DMS53 treated with DMSO at 0.1 percent for 48 hours (cell line): ENCODE results near the gene SIGLEC7.
"Not testable (repeated sequence)": the region's sequence is repeated elsewhere in the genome, so short reads cannot be mapped to it uniquely, and the experiment has no call there.

Experiments used
- DNase-seq: peaks from one replicate; lab custom pipeline; 2025; ENCODE audit not compliant: unreplicated experiment; lab: John Stamatoyannopoulos, UW

The SIGLEC7 gene

DNA sequence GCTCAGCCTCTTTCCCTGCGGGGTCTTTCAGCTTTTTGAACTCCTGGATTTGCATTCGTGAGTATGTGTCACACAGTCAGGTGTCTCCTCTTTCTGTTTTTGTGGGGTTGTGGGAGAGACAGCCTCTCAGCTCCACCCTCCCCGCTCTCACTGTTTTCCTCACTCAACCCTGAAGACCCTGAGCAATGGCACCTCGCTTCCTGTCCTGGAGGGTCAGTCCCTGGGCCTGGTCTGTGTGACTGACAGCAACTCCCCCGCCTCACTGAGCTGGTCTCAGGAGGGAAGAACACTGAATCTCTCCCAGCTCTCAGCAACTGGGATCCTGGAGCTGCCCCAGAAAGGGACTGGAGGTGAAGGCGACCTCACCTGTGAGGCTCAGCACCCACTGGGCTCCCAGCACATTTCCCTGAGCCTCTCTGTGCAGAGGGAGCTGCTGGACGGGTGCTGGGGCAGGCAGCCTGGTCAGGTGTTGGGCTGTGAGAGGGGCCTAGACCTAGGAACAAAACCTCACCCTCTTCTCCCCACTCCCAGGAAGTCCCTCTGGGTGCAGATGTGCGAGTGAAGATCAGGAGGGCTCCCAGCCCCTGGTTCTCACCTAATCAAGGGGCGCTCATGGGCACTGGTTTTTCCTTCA lies 4.2 kb upstream of the SIGLEC7 start:
- no peak for DNase-seq

DNA sequence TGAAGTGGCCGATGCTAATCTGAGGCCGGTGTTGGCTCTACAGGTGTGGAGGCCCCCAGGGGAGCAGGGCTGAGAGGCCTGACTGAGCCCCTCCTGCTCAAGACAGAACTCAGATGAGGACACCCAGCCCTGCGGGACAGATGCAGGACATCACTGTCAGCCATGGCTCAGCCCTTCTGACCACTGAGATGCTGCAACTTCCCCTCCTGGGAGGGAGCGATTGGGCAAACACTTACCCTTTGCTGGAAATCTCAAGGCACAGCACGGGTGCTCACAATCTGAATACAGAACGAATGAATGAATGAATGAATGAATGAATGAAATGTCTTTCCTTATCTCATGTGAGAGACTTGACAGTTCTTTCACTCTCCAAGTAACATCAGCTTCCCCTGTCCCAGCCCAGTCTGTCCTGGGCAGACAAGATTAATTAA lies 3.5 kb upstream of the SIGLEC7 start:
- no peak for DNase-seq

GRCh38 chr19:51139299-51140014 lies 2.6 kb upstream of the SIGLEC7 start:
- DNase-seq: no peak

GRCh38 chr19:51140441-51140840 lies 1.7 kb upstream of the SIGLEC7 start:
- no peak for DNase-seq

- DNase-seq: no peak
Measured at GRCh38 chr19:51141181-51141580, 920 bp upstream of the SIGLEC7 start.

DNA sequence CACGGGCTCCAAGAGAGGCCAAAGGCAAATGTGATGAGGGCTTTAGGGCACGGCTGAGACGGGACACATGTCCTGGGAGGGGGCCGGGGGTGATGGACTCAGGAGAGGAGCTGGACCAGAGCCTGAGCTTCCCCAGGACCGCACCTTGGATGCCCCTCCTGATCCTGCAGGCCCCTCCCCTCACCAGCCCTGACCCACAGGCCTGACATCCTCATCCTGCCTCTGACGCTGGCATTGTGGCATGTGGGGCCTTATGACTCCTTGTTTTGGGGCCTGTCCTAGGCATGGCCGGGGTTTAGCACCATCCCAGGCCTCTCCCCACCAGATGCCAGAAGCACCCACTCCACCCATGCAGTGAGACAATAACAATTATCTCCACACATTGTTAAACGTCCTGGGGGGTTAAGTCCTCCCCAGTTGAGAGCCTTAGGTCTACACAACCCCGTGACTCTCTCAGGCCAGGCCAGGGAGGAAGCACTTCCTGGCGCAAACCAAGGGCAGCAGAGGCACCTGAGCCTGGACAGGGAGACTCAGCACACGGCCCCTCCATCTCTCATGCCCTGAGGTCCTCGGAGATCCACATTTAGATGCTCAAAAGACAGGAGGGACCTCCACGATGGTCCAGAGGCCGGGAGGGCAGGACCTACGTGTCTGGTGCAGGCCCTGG lies 841 bp downstream of the SIGLEC7 start:
- not testable (repeated sequence) for DNase-seq

GRCh38 chr19:51143486-51143885 lies 1.4 kb downstream of the SIGLEC7 start:
- DNase-seq: no peak

DNA sequence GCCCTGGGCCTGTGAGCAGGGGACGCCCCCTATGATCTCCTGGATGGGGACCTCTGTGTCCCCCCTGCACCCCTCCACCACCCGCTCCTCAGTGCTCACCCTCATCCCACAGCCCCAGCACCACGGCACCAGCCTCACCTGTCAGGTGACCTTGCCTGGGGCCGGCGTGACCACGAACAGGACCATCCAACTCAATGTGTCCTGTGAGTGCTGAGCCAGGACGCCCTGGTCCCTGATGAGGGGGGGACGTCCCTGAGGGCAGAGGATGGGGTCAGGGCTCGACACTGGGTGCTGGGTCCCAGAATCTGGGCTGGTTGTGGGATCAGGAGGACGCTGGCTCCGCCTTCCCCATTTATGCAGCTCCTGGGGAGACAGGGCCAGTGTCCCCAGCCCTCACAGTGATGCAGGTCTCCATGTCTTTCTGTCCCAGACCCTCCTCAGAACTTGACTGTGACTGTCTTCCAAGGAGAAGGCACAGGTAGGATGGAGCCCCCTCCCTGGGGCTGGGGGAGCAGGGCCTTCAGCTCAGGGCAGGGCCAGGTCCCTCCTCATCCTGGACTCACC lies 2.5 kb downstream of the SIGLEC7 start:
- no peak for DNase-seq

GRCh38 chr19:51145916-51146493 lies 3.9 kb downstream of the SIGLEC7 start:
- no peak for DNase-seq

- no peak for DNase-seq
Measured at GRCh38 chr19:51146751-51147150, 4.7 kb downstream of the SIGLEC7 start.

DNA sequence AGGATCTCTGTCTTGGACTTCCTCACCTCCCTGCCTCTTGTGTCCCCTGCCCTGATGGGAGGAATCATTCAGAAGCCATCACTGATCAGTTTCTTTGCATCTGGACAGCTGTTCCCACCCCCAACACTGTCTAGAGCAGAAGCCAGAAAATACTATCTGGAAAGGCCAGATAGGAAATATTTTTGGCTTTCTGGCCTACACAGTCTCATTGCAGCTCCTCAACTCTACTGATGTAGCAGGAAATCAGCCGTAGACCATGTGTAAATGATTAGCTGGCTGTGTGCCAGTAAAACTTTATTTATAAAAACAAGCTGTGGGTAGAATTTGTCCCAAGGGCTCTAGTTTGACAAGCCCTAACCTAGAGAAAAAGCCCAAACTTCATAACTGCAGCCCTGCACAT lies 5.6 kb downstream of the SIGLEC7 start:
- no peak for DNase-seq

DNA sequence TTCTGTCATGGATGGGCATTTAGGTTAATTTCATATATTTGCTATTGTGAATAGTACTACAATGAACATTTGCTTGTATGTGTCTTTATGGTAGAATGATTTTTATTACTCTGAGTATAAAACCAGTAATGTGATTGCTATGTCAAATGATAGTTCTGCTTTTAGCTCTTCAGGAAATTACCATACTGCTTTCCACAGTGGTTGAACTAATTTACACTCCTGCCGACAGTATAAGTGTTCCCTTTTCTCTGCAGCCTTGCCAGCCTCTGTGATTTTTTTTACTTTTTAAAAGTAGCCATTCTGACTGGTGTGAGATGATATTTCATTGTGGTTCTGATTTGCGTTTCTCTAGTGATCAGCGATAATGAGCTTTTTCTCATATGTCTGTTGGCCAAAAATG lies 6.5 kb downstream of the SIGLEC7 start:
- no peak for DNase-seq

DNA sequence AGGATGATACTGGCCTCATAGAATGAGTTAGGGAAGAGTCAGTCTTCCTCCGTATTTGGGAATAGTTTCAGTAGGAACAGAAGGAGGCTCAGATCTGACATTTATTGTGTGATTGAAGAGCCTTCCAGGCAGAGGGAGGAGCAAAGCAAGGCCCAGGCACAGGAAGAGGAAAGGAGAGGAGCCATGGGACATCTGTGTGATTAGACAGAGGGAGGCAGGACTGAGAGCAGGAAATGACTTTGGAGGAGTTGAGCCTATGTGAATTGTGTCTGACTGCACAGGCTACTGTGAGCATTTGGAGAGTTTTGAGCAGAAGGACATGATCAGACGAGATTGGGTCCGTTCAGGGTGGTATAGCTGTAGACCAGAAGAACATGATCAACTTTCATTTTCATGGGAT lies 8.5 kb downstream of the SIGLEC7 start:
- DNase-seq: no peak

- DNase-seq: no peak
Measured at GRCh38 chr19:51156710-51157109, 14.6 kb downstream of the SIGLEC7 start.

DNA sequence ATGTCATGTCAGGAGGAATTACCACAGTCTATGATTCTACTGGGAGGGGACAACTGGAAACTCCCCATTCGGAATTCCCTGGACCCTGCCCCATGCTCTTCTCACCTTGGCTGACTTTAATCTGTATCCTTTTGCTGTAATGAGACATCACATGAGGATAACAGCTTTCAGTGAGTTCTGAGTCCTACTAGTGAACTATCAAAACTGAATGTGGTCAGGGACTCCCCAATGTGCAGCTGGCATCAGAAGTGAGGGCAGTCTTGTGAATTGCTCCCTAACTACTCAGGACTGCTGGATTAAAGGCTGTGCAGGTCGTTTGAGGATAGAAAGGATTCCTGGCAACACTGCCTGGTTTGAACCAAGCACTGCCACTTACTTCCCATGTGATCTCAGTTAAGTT lies 15.2 kb downstream of the SIGLEC7 start:
- DNase-seq: no peak

- DNase-seq: no peak
Measured at GRCh38 chr19:51158474-51159129, 16.5 kb downstream of the SIGLEC7 start.

GRCh38 chr19:51159656-51160055 lies 17.6 kb downstream of the SIGLEC7 start:
- no peak for DNase-seq

DNA sequence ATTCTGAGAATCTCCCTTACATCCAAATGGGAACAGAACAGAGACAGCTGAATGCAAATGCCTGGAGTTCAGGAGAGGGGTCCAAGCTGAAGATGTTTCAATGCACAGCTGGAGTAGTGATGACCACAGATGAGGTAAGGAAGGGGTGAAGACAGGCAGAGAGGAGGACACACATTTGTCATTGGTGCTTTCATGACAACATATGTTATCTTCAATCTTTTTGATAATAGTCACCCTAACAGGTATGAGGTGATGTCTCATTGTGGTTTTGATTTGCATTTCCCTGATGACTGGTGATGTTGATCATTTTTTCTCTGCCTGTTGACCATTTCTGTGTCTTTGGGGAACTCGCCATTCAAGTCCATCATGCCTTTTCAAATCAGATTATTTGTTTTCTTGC lies 19.2 kb downstream of the SIGLEC7 start:
- no peak for DNase-seq

DNA sequence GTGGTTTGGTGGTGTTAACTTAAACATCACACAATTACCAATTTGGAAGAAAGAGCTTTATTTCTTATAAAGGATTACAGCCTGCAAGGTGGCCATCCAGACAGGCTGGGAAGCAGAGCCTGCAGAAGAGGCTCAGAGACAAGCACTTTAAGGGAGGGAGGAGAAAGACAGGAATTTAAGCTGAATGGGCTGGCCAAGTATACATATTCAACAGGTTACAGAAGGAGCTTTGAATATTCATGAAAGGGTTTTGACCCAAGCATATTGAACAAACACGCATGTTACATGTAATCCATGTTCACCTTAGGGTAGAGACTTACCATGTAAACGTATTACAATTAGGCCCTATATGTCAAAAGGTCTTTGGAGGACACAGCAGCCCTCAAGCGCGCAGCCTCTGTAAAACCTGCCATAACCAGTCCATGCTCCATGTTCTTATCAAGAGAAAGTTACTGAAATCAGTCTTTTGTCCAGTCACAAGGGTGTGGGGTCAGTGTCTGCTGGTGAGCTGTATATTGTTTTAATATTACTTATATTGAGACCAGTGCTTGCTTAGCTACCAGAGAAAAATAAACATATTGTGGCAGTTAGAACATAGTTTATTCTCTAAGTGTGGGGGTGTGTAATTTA lies 19.9 kb downstream of the SIGLEC7 start:
- no peak for DNase-seq

DNA sequence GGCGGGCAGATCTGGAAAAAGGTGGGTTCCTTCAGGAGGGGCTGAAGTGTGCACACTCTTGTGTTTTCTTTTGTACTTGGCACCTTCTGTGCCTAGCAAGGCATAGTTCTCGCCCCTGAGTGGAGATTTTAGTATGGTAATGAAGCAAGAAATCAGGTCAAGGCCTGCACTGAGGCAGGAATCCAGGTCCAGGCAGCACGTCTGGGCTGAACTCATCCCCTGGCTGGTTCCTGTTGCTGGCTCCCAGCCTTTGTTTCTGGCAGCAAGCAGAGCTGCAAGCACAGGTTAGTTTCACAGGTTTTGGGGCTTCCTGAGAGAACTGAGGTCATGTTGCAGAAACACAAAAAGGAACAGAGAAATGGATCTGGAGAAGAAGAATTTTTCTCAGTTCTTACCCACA lies 21.2 kb downstream of the SIGLEC7 start:
- no peak for DNase-seq

DNA sequence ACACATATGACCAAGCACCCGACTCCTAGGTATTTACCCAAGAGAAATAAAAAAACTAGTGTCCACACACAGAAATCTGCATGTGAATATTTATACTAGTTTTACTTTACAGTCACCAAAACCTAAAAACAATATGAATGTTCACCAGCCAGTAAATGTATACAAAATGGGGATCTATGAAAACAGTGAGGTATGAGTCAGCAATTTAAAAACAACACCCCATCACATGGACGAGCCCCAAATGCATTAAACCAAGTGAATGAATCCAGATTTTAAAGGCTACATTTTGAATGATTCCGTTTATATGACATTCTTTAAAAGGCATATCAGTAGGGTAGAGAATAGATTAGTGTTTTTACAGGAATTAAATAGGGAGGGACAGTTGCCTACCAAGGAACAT lies 22.1 kb downstream of the SIGLEC7 start:
- no peak for DNase-seq
